Fibroblast of pulmonary artery (primary cell): ENCODE data around the gene HDAC9.

Experiments
- DNase-seq: peaks from one replicate; pipeline ENCODE4 v3.0.0-alpha.2; 2010; ENCODE audit warnings: low read depth
- H3K4me3 ChIP-seq: replicated peaks from 2 replicates; pipeline ENCODE4 v1.5.1; 2011; ENCODE audit warnings: low read depth, mild to moderate bottlenecking, control low read depth, low read length, moderate library complexity
- TF ChIP-seq, protein P1 (sequence below): IDR thresholded peaks from 2 replicates; pipeline ENCODE4 v1.5.1; 2011; ENCODE audit warnings: mild to moderate bottlenecking, control low read depth, low read length, inconsistent platforms; ENCODE audit errors: missing control alignments

HDAC9 gene

DNA sequence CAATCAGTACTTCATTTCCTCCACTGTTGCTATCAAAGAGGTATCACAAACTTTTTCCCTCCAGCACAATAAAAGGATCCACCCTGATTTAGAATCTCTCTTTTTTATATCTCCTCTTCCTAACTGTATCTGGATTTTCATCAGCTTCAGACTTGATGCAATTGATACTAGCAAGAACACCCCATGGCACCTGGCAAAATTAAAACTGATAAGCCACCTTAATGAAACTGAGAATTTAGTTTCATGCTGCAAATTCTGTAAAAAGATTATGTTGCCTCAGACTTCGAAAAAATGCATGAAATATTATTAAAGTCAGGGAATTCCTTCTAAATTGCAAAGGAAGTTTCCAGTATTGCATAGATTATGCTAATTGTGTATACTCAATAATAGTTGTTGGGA lies 277.0 kb downstream of the HDAC9 start:
- TF ChIP-seq, protein P1, sequence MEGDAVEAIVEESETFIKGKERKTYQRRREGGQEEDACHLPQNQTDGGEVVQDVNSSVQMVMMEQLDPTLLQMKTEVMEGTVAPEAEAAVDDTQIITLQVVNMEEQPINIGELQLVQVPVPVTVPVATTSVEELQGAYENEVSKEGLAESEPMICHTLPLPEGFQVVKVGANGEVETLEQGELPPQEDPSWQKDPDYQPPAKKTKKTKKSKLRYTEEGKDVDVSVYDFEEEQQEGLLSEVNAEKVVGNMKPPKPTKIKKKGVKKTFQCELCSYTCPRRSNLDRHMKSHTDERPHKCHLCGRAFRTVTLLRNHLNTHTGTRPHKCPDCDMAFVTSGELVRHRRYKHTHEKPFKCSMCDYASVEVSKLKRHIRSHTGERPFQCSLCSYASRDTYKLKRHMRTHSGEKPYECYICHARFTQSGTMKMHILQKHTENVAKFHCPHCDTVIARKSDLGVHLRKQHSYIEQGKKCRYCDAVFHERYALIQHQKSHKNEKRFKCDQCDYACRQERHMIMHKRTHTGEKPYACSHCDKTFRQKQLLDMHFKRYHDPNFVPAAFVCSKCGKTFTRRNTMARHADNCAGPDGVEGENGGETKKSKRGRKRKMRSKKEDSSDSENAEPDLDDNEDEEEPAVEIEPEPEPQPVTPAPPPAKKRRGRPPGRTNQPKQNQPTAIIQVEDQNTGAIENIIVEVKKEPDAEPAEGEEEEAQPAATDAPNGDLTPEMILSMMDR: no peak
- H3K4me3 ChIP-seq: no peak overlapping the region
- DNase-seq: no peak

DNA sequence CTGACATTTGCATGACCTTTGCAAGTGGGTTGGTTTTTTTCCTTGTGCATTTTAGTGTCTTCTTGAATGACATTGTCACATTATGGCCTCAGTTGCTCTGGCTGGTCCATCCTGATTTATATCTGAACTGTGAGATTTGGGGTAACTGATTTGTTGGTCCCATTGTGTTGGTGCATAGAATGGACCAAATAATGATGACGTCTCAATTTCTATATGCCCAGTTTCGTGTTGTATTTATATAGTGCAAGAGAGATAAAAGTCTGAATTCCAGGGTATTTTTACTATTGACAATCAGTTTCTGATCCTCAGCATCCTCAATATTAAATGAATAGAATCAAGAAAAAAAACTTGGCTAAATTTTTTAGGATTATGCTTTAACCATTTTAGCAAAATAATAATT lies 281.8 kb downstream of the HDAC9 start:
- DNase-seq: no peak
- H3K4me3 ChIP-seq: no peak overlapping the region
- TF ChIP-seq, protein P1: no peak

DNA sequence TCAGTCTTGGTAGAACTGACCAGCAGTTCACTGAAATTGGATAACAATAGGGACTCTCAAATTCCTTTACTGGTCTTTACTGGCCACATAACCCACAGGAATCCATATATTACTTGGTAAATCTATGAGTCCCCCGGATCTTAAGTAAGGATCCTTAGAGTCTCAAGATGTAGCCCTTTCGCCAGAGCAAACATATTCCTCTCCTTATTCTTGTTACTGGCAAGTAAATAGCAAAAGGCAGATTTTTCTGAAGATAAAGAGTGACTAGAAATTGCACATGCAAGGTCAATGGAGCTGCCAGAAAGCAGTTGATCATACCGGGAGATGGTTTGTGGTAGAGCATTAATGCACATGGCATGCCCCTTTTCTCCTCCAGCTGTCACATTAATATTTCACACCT lies 283.0 kb downstream of the HDAC9 start:
- TF ChIP-seq, protein P1: no peak
- H3K4me3 ChIP-seq: no peak overlapping the region
- DNase-seq: peak; percentile 58

DNA sequence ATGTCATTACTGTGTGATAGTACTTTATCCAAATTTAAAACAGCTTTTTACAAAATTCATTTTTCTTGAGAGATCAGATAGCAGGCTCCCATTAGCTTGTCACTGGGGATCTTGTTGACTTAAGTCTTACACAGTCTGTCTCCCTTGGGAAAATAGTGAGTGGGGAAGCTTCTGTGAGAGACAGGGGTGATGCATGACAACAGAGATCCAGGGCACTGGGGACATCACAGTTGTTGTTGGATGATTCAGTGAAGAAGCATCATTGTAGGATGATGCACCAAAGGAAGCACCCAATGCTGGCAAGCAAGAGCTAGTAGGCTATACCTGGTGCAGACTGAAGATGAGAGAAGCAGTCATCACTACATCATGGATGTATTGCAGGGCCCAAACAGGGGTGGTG lies 284.7 kb downstream of the HDAC9 start:
- H3K4me3 ChIP-seq: no peak overlapping the region
- no peak for DNase-seq
- TF ChIP-seq, protein P1: no peak

- no peak overlapping the region for H3K4me3 ChIP-seq
- no peak for DNase-seq
- TF ChIP-seq, protein P1: no peak
Observed at GRCh38 chr7:18780938-18781337, 285.4 kb downstream of the HDAC9 start.

DNA sequence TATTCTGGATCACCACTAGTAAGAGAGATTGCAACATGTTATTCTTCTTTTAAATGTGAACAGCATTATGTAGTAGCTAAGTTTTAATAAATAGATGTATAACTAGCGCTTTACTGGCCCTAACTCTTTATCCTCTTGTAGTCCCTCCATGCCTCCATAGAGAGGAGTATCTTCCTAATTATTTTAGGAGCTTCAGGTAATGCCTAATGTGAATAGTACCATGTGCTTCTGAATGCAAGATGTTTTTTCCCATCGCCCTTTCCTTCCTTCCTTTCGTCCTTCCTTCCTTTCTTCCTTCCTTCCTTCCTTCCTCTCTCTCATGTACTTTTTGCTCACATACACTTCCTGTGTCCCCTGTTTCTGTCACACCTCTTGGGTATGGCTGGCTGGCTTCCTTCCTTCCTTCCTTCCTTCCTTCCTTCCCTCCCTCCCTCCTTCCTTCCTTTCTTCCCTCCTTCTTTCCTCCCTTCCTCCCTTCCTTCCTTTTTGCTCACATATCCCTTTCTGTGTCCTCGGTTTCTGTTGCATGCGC lies 290.7 kb downstream of the HDAC9 start:
- no peak overlapping the region for H3K4me3 ChIP-seq
- no peak for DNase-seq
- TF ChIP-seq, protein P1: no peak

- no peak overlapping the region for H3K4me3 ChIP-seq
- TF ChIP-seq, protein P1: no peak
- DNase-seq: no peak
Observed at GRCh38 chr7:18786796-18787195, 291.2 kb downstream of the HDAC9 start.
